HG03354 (cell line): ENCODE measurements around the gene RSRC1.
A peak's percentile ranks its signal among the peaks of the same experiment; 100 is the strongest.
"Not testable (repeated sequence)": the region's sequence is repeated elsewhere in the genome, so short reads cannot be mapped to it uniquely, and the experiment has no call there.

ENCODE experiments used
- ATAC-seq: cut with Tn5 transposase; IDR thresholded peaks from one replicate; pipeline ENCODE4 v1.9.1; 2021; ENCODE audit warnings: mild to moderate bottlenecking; ENCODE audit not compliant: unreplicated experiment, poor library complexity, severe bottlenecking

The RSRC1 gene

GRCh38 chr3:158205994-158206393 is 96.1 kb downstream of the RSRC1 start:
- no peak for ATAC-seq

- no peak for ATAC-seq
Observed at GRCh38 chr3:158210067-158210466, 100.2 kb downstream of the RSRC1 start.

- ATAC-seq, result no peak
Observed at GRCh38 chr3:158213461-158213860, 103.6 kb downstream of the RSRC1 start.

GRCh38 chr3:158217992-158218391 is 108.1 kb downstream of the RSRC1 start:
- no peak for ATAC-seq

- ATAC-seq, result no peak
Observed at GRCh38 chr3:158220575-158220974, 110.7 kb downstream of the RSRC1 start.

GRCh38 chr3:158221426-158221825 is 111.5 kb downstream of the RSRC1 start:
- ATAC-seq, result no peak

- ATAC-seq, result no peak
Observed at GRCh38 chr3:158226429-158226828, 116.5 kb downstream of the RSRC1 start.

- ATAC-seq, result not testable (repeated sequence)
Observed at GRCh38 chr3:158228942-158229341, 119.1 kb downstream of the RSRC1 start.

GRCh38 chr3:158233791-158234190 is 123.9 kb downstream of the RSRC1 start:
- ATAC-seq, result no peak

- ATAC-seq, result no peak
Observed at GRCh38 chr3:158244274-158244673, 134.4 kb downstream of the RSRC1 start.

- no peak for ATAC-seq
Observed at GRCh38 chr3:158247288-158247687, 137.4 kb downstream of the RSRC1 start.

GRCh38 chr3:158248261-158248660 is 138.4 kb downstream of the RSRC1 start:
- peak; percentile 59 for ATAC-seq

GRCh38 chr3:158249183-158249582 is 139.3 kb downstream of the RSRC1 start:
- peak; percentile 65 for ATAC-seq

GRCh38 chr3:158258619-158259018 is 148.7 kb downstream of the RSRC1 start:
- ATAC-seq, result no peak

GRCh38 chr3:158260392-158260791 is 150.5 kb downstream of the RSRC1 start:
- no peak for ATAC-seq

- ATAC-seq, result no peak
Observed at GRCh38 chr3:158261371-158261991, 151.6 kb downstream of the RSRC1 start.

- no peak for ATAC-seq
Observed at GRCh38 chr3:158264894-158265293, 155.0 kb downstream of the RSRC1 start.

- no peak for ATAC-seq
Observed at GRCh38 chr3:158267015-158267414, 157.1 kb downstream of the RSRC1 start.

- ATAC-seq, result no peak
Observed at GRCh38 chr3:158269942-158270341, 160.1 kb downstream of the RSRC1 start.

GRCh38 chr3:158272081-158272480 is 162.2 kb downstream of the RSRC1 start:
- ATAC-seq, result no peak

GRCh38 chr3:158273656-158274055 is 163.8 kb downstream of the RSRC1 start:
- no peak for ATAC-seq

GRCh38 chr3:158278187-158278586 is 168.3 kb downstream of the RSRC1 start:
- ATAC-seq, result no peak
